KMS-11 (cell line): ENCODE data around the gene FAR2.
"Not testable (repeated sequence)": the region's sequence is repeated elsewhere in the genome, so short reads cannot be mapped to it uniquely, and the experiment has no call there.

Experiments
- H2AFZ ChIP-seq: fragments of 200-600 bp; sonication (generic); 2 replicates; pipeline ENCODE4 v1.6.1; 2016; ENCODE audit warnings: antibody characterized with exemption, mixed run types, low read depth
- H3K27ac ChIP-seq: fragments of 200-600 bp; sonication (generic); 2 replicates; pipeline ENCODE4 v1.6.1; 2016; ENCODE audit warnings: mild to moderate bottlenecking, mixed run types
- H3K27me3 ChIP-seq: fragments of 200-600 bp; sonication (generic); 2 replicates; pipeline ENCODE4 v1.6.1; 2017; ENCODE audit warnings: mild to moderate bottlenecking, low read depth, mixed run types, moderate library complexity; ENCODE audit not compliant: insufficient read depth
- H3K36me3 ChIP-seq: fragments of 200-600 bp; sonication (generic); 2 replicates; pipeline ENCODE4 v1.6.1; 2017; ENCODE audit warnings: mild to moderate bottlenecking, mixed run types; ENCODE audit not compliant: insufficient read depth
- H3K4me1 ChIP-seq: fragments of 200-600 bp; sonication (generic); 2 replicates; pipeline ENCODE4 v1.6.1; 2016; ENCODE audit warnings: mild to moderate bottlenecking, low read depth, mixed run types; ENCODE audit not compliant: poor library complexity, severe bottlenecking
- H3K4me2 ChIP-seq: fragments of 200-600 bp; sonication (generic); 2 replicates; pipeline ENCODE4 v1.7.0; 2016; ENCODE audit warnings: mild to moderate bottlenecking, mixed run types
- H3K4me3 ChIP-seq: fragments of 200-600 bp; sonication (generic); IDR thresholded peaks from 2 replicates; pipeline ENCODE4 v1.6.1; 2017; ENCODE audit warnings: low read depth, low read length, mixed read lengths; ENCODE audit not compliant: insufficient read depth
- H3K79me2 ChIP-seq: fragments of 200-600 bp; sonication (generic); 2 replicates; pipeline ENCODE4 v1.6.1; 2016; ENCODE audit warnings: low read depth, mixed run types; ENCODE audit not compliant: insufficient read depth
- H3K9ac ChIP-seq: fragments of 200-600 bp; sonication (generic); 2 replicates; pipeline ENCODE4 v1.6.1; 2016; ENCODE audit warnings: mild to moderate bottlenecking, mixed run types
- H4K20me1 ChIP-seq: fragments of 200-600 bp; sonication (generic); 2 replicates; pipeline ENCODE4 v1.6.1; 2016; ENCODE audit warnings: mild to moderate bottlenecking, mixed run types; ENCODE audit not compliant: insufficient read depth
- TF ChIP-seq, protein P1 (sequence below): fragments of 200-600 bp; sonication (generic); conservative IDR thresholded peaks from 2 replicates; pipeline ENCODE4 v1.6.1; 2017; ENCODE audit warnings: low read depth, mild to moderate bottlenecking, antibody characterized with exemption, low read length, moderate library complexity, mixed read lengths

The FAR2 gene

GRCh38 chr12:29132316-29132715, 16.8 kb upstream of the FAR2 start:
- H2AFZ ChIP-seq, result no peak overlapping the region
- TF ChIP-seq, protein P1, sequence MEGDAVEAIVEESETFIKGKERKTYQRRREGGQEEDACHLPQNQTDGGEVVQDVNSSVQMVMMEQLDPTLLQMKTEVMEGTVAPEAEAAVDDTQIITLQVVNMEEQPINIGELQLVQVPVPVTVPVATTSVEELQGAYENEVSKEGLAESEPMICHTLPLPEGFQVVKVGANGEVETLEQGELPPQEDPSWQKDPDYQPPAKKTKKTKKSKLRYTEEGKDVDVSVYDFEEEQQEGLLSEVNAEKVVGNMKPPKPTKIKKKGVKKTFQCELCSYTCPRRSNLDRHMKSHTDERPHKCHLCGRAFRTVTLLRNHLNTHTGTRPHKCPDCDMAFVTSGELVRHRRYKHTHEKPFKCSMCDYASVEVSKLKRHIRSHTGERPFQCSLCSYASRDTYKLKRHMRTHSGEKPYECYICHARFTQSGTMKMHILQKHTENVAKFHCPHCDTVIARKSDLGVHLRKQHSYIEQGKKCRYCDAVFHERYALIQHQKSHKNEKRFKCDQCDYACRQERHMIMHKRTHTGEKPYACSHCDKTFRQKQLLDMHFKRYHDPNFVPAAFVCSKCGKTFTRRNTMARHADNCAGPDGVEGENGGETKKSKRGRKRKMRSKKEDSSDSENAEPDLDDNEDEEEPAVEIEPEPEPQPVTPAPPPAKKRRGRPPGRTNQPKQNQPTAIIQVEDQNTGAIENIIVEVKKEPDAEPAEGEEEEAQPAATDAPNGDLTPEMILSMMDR, result no peak
- no peaks in the 10 kb centered on the region for H3K79me2 ChIP-seq
- no peak overlapping the region for H3K4me3 ChIP-seq
- H3K27me3 ChIP-seq, result no peaks in the 10 kb centered on the region
- no peak overlapping the region for H3K9ac ChIP-seq
- H3K27ac ChIP-seq, result no peak overlapping the region
- H3K4me2 ChIP-seq, result no peak overlapping the region
- H4K20me1 ChIP-seq, result no peaks in the 10 kb centered on the region
- H3K36me3 ChIP-seq, result no peaks in the 10 kb centered on the region
- H3K4me1 ChIP-seq, result no peaks in the 10 kb centered on the region

- Histone ChIP-seq H3K4me1 (no peaks in the 10 kb centered on the region), H3K27me3 (no peaks in the 10 kb centered on the region), H3K9ac (no peak overlapping the region), H3K27ac (no peak overlapping the region), H3K4me3 (no peak overlapping the region), H3K4me2 (no peak overlapping the region), H2AFZ (no peak overlapping the region), H3K79me2 (no peaks in the 10 kb centered on the region), H3K36me3 (no peaks in the 10 kb centered on the region), H4K20me1 (no peaks in the 10 kb centered on the region)
- TF ChIP-seq, protein P1, result no peak
Measured at GRCh38 chr12:29133181-29133580, 15.9 kb upstream of the FAR2 start.

GRCh38 chr12:29133680-29134079, 15.4 kb upstream of the FAR2 start:
- H3K36me3 ChIP-seq, result no peaks in the 10 kb centered on the region
- no peaks in the 10 kb centered on the region for H4K20me1 ChIP-seq
- H3K9ac ChIP-seq, result no peak overlapping the region
- no peak overlapping the region for H2AFZ ChIP-seq
- no peaks in the 10 kb centered on the region for H3K27me3 ChIP-seq
- H3K4me2 ChIP-seq, result no peak overlapping the region
- H3K27ac ChIP-seq, result no peak overlapping the region
- no peak overlapping the region for H3K4me3 ChIP-seq
- no peaks in the 10 kb centered on the region for H3K79me2 ChIP-seq
- TF ChIP-seq, protein P1, result no peak
- H3K4me1 ChIP-seq, result no peaks in the 10 kb centered on the region

DNA sequence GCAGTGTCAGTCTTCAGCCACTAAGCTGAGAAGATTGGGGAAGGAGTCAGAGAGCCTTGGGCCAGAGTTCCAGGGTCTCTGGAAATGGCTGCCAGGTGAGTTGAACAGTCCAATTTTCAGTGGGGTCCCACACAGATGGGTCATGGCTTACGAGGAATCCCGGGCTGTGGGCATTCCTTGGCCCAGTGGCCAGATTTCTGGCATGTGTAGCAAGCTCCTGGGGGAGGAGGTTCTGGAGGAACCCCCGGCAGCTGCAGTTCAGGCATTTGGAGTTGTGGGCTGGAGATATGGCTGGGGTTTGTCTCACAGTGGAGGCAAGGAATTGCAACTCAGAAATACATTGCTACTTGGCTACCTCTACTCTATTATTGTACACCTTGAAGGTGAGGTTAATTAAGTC, 10.8 kb upstream of the FAR2 start:
- H3K4me2 ChIP-seq, H3K79me2 ChIP-seq, H3K36me3 ChIP-seq, H3K9ac ChIP-seq, H3K4me1 ChIP-seq, H3K27me3 ChIP-seq, H2AFZ ChIP-seq, H4K20me1 ChIP-seq, H3K27ac ChIP-seq, H3K4me3 ChIP-seq: not testable (repeated sequence)

GRCh38 chr12:29138855-29139254, 10.2 kb upstream of the FAR2 start:
- not testable (repeated sequence) for H3K79me2 ChIP-seq, H3K9ac ChIP-seq, H3K4me2 ChIP-seq, H2AFZ ChIP-seq, H4K20me1 ChIP-seq, H3K27ac ChIP-seq, H3K36me3 ChIP-seq, H3K4me3 ChIP-seq, H3K4me1 ChIP-seq, H3K27me3 ChIP-seq
